ENCODE measurements around the gene LRRK1.

- TF ChIP-seq CTCF (IDR thresholded peaks at IDR 0.05) (no peak), POLR2A (IDR thresholded peaks at IDR 0.05) (no peak)
Observed at GRCh38 chr15:100968050-100968966, 49.2 kb downstream of the LRRK1 start.

Measured in prostate gland (tissue), 2 donors.